GM23338 (cell line): ENCODE data around the gene ASAH2.

ENCODE experiments used
- POLR2AphosphoS5 ChIP-seq: IDR thresholded peaks from 2 replicates; pipeline ENCODE4 v1.6.1; 2016; ENCODE audit warnings: antibody characterized with exemption, low read depth
- TF ChIP-seq, protein P1 (sequence below), 2 experiments: fragments of 200-600 bp in 1 of 2; sonication (generic) in 1 of 2; conservative IDR thresholded peaks; 2 replicates each; pipeline versions ENCODE4 v1.5.1 to v1.6.1; 2016 to 2017; ENCODE audit warnings: antibody characterized with exemption in 2 of 2, low read depth in 2 of 2, mild to moderate bottlenecking in 2 of 2, moderate library complexity in 1 of 2
- TF ChIP-seq, protein P2 (sequence below): IDR thresholded peaks from one replicate; pipeline ENCODE4 v1.6.1; 2018; ENCODE audit warnings: antibody characterized with exemption; ENCODE audit not compliant: unreplicated experiment

DNA sequence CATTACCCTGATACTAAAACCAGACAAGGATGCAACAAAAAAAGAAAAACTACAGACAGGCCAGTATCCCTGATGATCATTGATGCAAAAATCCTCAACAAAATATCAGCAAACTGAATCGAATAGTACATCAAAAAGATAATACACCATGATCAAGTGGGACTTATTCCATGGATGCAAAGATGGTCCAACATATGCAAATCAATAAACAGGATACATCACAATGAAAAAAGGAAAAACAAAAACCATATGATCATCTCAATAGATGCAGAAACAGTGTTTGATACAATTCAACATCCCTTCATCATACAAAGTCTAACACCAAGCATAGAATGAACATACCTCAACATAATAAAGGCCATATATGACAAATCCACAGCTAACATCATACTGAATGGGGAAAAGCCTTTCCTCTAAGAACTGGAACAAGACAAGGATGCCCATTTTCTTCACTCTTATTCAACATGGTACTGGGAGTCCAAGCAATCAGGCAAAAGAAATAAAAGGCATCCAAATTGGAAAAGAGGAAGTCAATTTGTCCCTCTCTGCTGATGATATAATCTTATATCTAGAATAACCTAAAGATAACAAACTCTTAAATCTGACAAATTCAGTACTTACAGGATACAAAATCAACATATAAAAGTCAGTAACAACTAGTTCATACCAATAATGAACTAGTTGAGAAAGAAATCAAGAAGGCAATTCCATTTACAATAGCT, 48.8 kb upstream of the ASAH2 start:
- no peak for TF ChIP-seq POLR2AphosphoS5
- TF ChIP-seq, protein P1, sequence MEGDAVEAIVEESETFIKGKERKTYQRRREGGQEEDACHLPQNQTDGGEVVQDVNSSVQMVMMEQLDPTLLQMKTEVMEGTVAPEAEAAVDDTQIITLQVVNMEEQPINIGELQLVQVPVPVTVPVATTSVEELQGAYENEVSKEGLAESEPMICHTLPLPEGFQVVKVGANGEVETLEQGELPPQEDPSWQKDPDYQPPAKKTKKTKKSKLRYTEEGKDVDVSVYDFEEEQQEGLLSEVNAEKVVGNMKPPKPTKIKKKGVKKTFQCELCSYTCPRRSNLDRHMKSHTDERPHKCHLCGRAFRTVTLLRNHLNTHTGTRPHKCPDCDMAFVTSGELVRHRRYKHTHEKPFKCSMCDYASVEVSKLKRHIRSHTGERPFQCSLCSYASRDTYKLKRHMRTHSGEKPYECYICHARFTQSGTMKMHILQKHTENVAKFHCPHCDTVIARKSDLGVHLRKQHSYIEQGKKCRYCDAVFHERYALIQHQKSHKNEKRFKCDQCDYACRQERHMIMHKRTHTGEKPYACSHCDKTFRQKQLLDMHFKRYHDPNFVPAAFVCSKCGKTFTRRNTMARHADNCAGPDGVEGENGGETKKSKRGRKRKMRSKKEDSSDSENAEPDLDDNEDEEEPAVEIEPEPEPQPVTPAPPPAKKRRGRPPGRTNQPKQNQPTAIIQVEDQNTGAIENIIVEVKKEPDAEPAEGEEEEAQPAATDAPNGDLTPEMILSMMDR (conservative IDR thresholded peaks at IDR 0.05; ENCODE audit: low read depth in 2 of 2): no peak
- TF ChIP-seq, protein P2, sequence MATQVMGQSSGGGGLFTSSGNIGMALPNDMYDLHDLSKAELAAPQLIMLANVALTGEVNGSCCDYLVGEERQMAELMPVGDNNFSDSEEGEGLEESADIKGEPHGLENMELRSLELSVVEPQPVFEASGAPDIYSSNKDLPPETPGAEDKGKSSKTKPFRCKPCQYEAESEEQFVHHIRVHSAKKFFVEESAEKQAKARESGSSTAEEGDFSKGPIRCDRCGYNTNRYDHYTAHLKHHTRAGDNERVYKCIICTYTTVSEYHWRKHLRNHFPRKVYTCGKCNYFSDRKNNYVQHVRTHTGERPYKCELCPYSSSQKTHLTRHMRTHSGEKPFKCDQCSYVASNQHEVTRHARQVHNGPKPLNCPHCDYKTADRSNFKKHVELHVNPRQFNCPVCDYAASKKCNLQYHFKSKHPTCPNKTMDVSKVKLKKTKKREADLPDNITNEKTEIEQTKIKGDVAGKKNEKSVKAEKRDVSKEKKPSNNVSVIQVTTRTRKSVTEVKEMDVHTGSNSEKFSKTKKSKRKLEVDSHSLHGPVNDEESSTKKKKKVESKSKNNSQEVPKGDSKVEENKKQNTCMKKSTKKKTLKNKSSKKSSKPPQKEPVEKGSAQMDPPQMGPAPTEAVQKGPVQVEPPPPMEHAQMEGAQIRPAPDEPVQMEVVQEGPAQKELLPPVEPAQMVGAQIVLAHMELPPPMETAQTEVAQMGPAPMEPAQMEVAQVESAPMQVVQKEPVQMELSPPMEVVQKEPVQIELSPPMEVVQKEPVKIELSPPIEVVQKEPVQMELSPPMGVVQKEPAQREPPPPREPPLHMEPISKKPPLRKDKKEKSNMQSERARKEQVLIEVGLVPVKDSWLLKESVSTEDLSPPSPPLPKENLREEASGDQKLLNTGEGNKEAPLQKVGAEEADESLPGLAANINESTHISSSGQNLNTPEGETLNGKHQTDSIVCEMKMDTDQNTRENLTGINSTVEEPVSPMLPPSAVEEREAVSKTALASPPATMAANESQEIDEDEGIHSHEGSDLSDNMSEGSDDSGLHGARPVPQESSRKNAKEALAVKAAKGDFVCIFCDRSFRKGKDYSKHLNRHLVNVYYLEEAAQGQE: no peak
